HepG2 (cell line): ENCODE data around the gene GLRA1. TPM values are rescaled to one million over a fixed set of nuclear protein-coding genes. Genes with fewer than 3 reads are reported as not detected.

ENCODE experiments used
- ARNTL ChIP-seq: sonication (generic); formaldehyde crosslinking; IDR thresholded peaks from 2 replicates; pipeline ENCODE4 v1.4.0; 2020; ENCODE audit warnings: mild to moderate bottlenecking, missing genetic modification reagents
- DZIP1 ChIP-seq: sonication (generic); formaldehyde crosslinking; IDR thresholded peaks from 2 replicates; pipeline ENCODE4 v1.5.0; 2020; ENCODE audit warnings: mild to moderate bottlenecking, missing genetic modification reagents
- EP300 ChIP-seq, 3 experiments: sonication (generic) in 1 of 3; formaldehyde crosslinking in 1 of 3; IDR thresholded peaks; 2 replicates each; pipeline versions ENCODE4 v1.5.1 to v1.6.1; 2011 to 2020; ENCODE audit warnings: low read depth in 2 of 3, low read length in 2 of 3, borderline replicate concordance in 1 of 3, improper control_type of control experiment in 1 of 3, mild to moderate bottlenecking in 1 of 3, missing genetic modification reagents in 1 of 3, moderate library complexity in 1 of 3
- HOXA3 ChIP-seq: sonication (generic); formaldehyde crosslinking; IDR thresholded peaks from 2 replicates; pipeline ENCODE4 v1.5.0; 2020; ENCODE audit warnings: missing genetic modification reagents
- MIER2 ChIP-seq: IDR thresholded peaks from 2 replicates; pipeline ENCODE4 v1.6.1; 2016; ENCODE audit warnings: missing biosample characterization, missing genetic modification reagents
- PHF5A ChIP-seq: IDR thresholded peaks from one replicate; pipeline ENCODE4 v1.6.1; 2018; ENCODE audit warnings: low read depth, missing genetic modification reagents; ENCODE audit not compliant: unreplicated experiment
- RFXANK ChIP-seq: IDR thresholded peaks from 2 replicates; pipeline ENCODE4 v1.6.1; 2016
- SKI ChIP-seq: fragments of 450-650 bp; IDR thresholded peaks from one replicate; pipeline ENCODE4 v1.6.1; 2018; ENCODE audit warnings: mild to moderate bottlenecking; ENCODE audit not compliant: partially characterized antibody
- SMYD3 ChIP-seq: sonication (generic); formaldehyde crosslinking; IDR thresholded peaks from 2 replicates; pipeline ENCODE4 v1.8.1; 2023; ENCODE audit warnings: mild to moderate bottlenecking, missing genetic modification reagents
- TEAD3 ChIP-seq: optimal IDR thresholded peaks from 2 replicates; pipeline ENCODE3; 2016; ENCODE audit warnings: borderline replicate concordance
- ZBTB20 ChIP-seq: sonication (generic); formaldehyde crosslinking; IDR thresholded peaks from 2 replicates; pipeline ENCODE4 v1.8.1; 2023; ENCODE audit warnings: missing genetic modification reagents, low read depth, mild to moderate bottlenecking, borderline replicate concordance
- ZKSCAN5 ChIP-seq: sonication (generic); formaldehyde crosslinking; IDR thresholded peaks from 2 replicates; pipeline ENCODE4 v1.5.1; 2020; ENCODE audit warnings: mild to moderate bottlenecking, missing genetic modification reagents
- ZNF234 ChIP-seq: sonication (generic); formaldehyde crosslinking; conservative IDR thresholded peaks from 2 replicates; pipeline ENCODE4 v1.5.1; 2020; ENCODE audit warnings: mild to moderate bottlenecking, missing genetic modification reagents
- ZNF337 ChIP-seq: sonication (generic); formaldehyde crosslinking; IDR thresholded peaks from 2 replicates; pipeline ENCODE4 v1.5.1; 2020; ENCODE audit warnings: missing genetic modification reagents, low read depth, mild to moderate bottlenecking, borderline replicate concordance
- ZNF414 ChIP-seq: sonication (generic); formaldehyde crosslinking; IDR thresholded peaks from 2 replicates; pipeline ENCODE4 v1.5.0; 2020; ENCODE audit warnings: missing genetic modification reagents
- ZNF496 ChIP-seq: sonication (generic); formaldehyde crosslinking; IDR thresholded peaks from 2 replicates; pipeline ENCODE4 v1.8.1; 2023; ENCODE audit warnings: mild to moderate bottlenecking, moderate library complexity, missing genetic modification reagents; ENCODE audit not compliant: insufficient replicate concordance
- ZNF512B ChIP-seq: sonication (generic); formaldehyde crosslinking; IDR thresholded peaks from 2 replicates; pipeline ENCODE4 v1.5.1; 2020; ENCODE audit warnings: missing genetic modification reagents, mild to moderate bottlenecking, borderline replicate concordance
- ZNF570 ChIP-seq: sonication (generic); formaldehyde crosslinking; IDR thresholded peaks from 2 replicates; pipeline ENCODE4 v1.4.0; 2020; ENCODE audit warnings: mild to moderate bottlenecking, missing genetic modification reagents, borderline replicate concordance
- ZNF629 ChIP-seq: sonication (generic); formaldehyde crosslinking; conservative IDR thresholded peaks from 2 replicates; pipeline ENCODE4 v1.5.0; 2020; ENCODE audit warnings: missing genetic modification reagents
- polyA plus RNA-seq, 8 experiments: library from polyadenylated mRNA; depleted of rRNA in 3 of 8; stranded (reverse) in 7 of 8; unstranded in 1 of 8; fragments of >200 nt; fragmentation: Illumina TruSeq in 4 of 8; extraction: Trizol in 4 of 8; gene quantifications; 2 replicates each; pipeline versions ENCODE4 v1.2.1 to v1.2.3, GENCODE V29; 2011 to 2016; ENCODE audit warnings: low read depth in 4 of 8, missing spikeins in 1 of 8, mixed read lengths in 1 of 8; ENCODE audit not compliant: insufficient read depth in 1 of 8
- total RNA-seq, 5 experiments: library from RNA; depleted of rRNA; stranded (reverse); fragments of >200 nt; fragmentation: Illumina TruSeq; extraction: Trizol; gene quantifications; 2 replicates each; pipeline ENCODE4 v1.2.3, GENCODE V29; 2016; ENCODE audit warnings: low read depth in 1 of 5
- TF ChIP-seq, protein P1 (sequence below): IDR thresholded peaks from 2 replicates; pipeline ENCODE4 v1.4.0; 2020; ENCODE audit warnings: mild to moderate bottlenecking, missing genetic modification reagents

GLRA1 gene
- total and polyA plus RNA-seq, 2 of the 13 experiments (the other 11 are each of a cell fraction or from before 2014, with no cell fraction given) = not detected

- TF ChIP-seq HOXA3 (CRISPR knock-in tag) = peak; percentile 39; the same call in 1 of the 2 replicates
- TF ChIP-seq PHF5A (CRISPR knock-in tag) = no peak
- TF ChIP-seq ZNF496 (CRISPR knock-in tag) = no peak
- TF ChIP-seq ZNF337 (CRISPR knock-in tag) = no peak
- TF ChIP-seq ZNF629 (CRISPR knock-in tag) = no peak
- peak; percentile 48 for TF ChIP-seq TEAD3 (CRISPR knock-in tag)
- TF ChIP-seq SMYD3 (CRISPR knock-in tag) = no peak
- peak; percentile 44 for TF ChIP-seq SKI
- 0 out of 2 replicates have a peak, but pooled peaks have one; percentile 25 for TF ChIP-seq ARNTL (CRISPR knock-in tag)
- TF ChIP-seq ZNF414 (CRISPR knock-in tag) = no peak
- TF ChIP-seq MIER2 (CRISPR knock-in tag) = peak; percentile 75
- no peak for TF ChIP-seq ZNF234 (CRISPR knock-in tag)
- TF ChIP-seq, protein P1, sequence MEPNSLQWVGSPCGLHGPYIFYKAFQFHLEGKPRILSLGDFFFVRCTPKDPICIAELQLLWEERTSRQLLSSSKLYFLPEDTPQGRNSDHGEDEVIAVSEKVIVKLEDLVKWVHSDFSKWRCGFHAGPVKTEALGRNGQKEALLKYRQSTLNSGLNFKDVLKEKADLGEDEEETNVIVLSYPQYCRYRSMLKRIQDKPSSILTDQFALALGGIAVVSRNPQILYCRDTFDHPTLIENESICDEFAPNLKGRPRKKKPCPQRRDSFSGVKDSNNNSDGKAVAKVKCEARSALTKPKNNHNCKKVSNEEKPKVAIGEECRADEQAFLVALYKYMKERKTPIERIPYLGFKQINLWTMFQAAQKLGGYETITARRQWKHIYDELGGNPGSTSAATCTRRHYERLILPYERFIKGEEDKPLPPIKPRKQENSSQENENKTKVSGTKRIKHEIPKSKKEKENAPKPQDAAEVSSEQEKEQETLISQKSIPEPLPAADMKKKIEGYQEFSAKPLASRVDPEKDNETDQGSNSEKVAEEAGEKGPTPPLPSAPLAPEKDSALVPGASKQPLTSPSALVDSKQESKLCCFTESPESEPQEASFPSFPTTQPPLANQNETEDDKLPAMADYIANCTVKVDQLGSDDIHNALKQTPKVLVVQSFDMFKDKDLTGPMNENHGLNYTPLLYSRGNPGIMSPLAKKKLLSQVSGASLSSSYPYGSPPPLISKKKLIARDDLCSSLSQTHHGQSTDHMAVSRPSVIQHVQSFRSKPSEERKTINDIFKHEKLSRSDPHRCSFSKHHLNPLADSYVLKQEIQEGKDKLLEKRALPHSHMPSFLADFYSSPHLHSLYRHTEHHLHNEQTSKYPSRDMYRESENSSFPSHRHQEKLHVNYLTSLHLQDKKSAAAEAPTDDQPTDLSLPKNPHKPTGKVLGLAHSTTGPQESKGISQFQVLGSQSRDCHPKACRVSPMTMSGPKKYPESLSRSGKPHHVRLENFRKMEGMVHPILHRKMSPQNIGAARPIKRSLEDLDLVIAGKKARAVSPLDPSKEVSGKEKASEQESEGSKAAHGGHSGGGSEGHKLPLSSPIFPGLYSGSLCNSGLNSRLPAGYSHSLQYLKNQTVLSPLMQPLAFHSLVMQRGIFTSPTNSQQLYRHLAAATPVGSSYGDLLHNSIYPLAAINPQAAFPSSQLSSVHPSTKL (CRISPR knock-in tag) = peak; percentile 93
- TF ChIP-seq EP300 (IDR thresholded peaks at IDR 0.05; ENCODE audit: low read depth in 2 of 2, low read length in 2 of 2) = peak in 1 of 2 experiments; percentile 90; a peak in 3 of 4 replicates
- peak; percentile 50; the same call in 1 of the 2 replicates for TF ChIP-seq EP300 (CRISPR knock-in tag; IDR thresholded peaks at IDR 0.05; ENCODE audit: borderline replicate concordance)
- no peak for TF ChIP-seq ZKSCAN5 (CRISPR knock-in tag)
- TF ChIP-seq ZNF512B = no peak
- TF ChIP-seq RFXANK (CRISPR knock-in tag) = no peak
- no peak for TF ChIP-seq ZNF570
- peak; percentile 76; the same call in 1 of the 2 replicates for TF ChIP-seq ZBTB20 (CRISPR knock-in tag)
- TF ChIP-seq DZIP1 (CRISPR knock-in tag) = no peak
These were observed 103.7 kb downstream of the GLRA1 start (continued) for GRCh38 chr5:151820903-151821302.
